Thyroid gland (tissue), 4 donors: ENCODE measurements around the gene NRIP2.

Experiments used
- POLR2A ChIP-seq, 2 donors: fragments of 450-650 bp; IDR thresholded peaks; one replicate each; pipeline ENCODE4 v1.6.1; 2017; ENCODE audit warnings: antibody characterized with exemption in 2 of 2, mild to moderate bottlenecking in 2 of 2, moderate library complexity in 1 of 2
- TF ChIP-seq, protein P1 (sequence below), 6 experiments: fragments of 200-600 bp in 3 of 6; fragments of 450-650 bp in 3 of 6; sonication (generic) in 3 of 6; IDR thresholded peaks; one replicate each; pipeline ENCODE4 v1.5.1; 2016 to 2019; ENCODE audit warnings: antibody characterized with exemption in 6 of 6, mild to moderate bottlenecking in 2 of 6, inconsistent platforms in 1 of 6, moderate library complexity in 1 of 6

DNA sequence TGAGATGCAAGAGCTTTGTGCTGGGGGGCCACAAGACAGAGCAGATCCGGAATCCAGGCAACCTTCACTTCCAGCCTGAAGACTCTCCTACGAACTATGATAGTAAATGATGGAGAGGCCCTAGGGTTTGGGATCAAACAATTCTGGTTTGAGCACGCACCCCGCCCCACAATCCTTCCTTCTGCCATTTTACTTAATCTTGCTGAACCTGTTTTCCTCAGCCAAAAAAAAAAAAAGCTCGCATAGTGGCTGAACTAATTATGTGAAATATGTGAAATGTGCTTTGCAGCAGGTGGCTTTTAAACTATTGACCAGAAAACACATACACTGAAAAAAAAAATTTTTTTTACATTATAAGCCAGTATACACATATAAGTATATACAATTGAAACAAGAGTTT lies 23.0 kb downstream of the NRIP2 start:
- TF ChIP-seq, protein P1, sequence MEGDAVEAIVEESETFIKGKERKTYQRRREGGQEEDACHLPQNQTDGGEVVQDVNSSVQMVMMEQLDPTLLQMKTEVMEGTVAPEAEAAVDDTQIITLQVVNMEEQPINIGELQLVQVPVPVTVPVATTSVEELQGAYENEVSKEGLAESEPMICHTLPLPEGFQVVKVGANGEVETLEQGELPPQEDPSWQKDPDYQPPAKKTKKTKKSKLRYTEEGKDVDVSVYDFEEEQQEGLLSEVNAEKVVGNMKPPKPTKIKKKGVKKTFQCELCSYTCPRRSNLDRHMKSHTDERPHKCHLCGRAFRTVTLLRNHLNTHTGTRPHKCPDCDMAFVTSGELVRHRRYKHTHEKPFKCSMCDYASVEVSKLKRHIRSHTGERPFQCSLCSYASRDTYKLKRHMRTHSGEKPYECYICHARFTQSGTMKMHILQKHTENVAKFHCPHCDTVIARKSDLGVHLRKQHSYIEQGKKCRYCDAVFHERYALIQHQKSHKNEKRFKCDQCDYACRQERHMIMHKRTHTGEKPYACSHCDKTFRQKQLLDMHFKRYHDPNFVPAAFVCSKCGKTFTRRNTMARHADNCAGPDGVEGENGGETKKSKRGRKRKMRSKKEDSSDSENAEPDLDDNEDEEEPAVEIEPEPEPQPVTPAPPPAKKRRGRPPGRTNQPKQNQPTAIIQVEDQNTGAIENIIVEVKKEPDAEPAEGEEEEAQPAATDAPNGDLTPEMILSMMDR (IDR thresholded peaks at IDR 0.05) = no peak
- no peak for TF ChIP-seq POLR2A (IDR thresholded peaks at IDR 0.05)
